Measurements from ENCODE around the gene HACD1.
A peak's percentile ranks its signal among the peaks of the same experiment; 100 is the strongest.

The HACD1 gene

DNA sequence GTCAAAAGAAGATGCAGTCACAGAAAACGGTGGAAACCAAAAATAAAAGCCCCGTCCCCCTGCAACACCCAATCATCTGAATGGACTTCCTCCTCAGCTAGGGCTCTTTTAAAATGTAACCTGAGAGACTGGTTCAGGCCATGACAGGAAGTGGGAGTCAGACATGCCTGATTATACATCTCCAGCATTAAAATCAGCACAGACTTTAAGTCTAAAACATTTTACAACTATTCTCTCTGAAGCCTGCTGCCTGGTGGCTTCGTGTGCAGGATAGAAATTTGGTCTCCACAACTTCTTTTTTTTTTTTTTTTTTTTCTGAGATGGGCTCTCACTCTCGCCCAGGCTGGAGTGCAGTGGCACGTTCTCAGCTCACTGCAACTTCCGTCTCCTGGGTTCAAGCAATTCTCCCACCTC is 30.3 kb downstream of the HACD1 start:
- Histone ChIP-seq H4K20me1 (no peaks in the 10 kb centered on the region), H3K9me3 (no peaks in the 10 kb centered on the region), H3K4me1 (peaks cover 74% of the 10 kb centered on the region), H3K36me3 (peaks cover 26% of the 10 kb centered on the region), H3K4me3 (peak overlapping the region; percentile 44; the same call in 1 of the 2 replicates), H3K4me2 (peak overlapping the region; percentile 85), H3K27ac (peak overlapping the region; percentile 75), H3K27me3 (no peaks in the 10 kb centered on the region), H3K9ac (peak overlapping the region; percentile 57)
- no peak for TF ChIP-seq Cebpa-rat (IDR thresholded peaks at IDR 0.05)

DNA sequence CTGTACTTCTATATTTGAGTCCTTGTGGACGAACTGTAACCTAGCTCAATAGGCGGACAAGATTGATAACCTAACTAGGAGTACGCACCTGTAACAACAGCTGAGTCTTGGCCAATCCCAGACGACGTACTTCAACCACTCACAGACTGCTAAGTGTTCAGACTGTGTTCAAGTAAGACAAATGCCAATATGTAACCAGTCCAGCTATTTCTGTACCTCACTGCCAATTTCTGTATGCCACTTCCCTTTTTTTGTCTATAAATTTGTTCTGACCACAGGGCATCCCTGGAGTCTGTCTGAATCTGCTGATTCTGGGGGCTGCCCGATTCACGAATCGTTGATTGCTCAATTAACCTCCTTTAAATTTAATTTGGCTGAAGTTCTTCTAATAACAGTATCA is 32.2 kb downstream of the HACD1 start:
- H3K4me1 ChIP-seq, result peaks cover 74% of the 10 kb centered on the region
- 0 out of 2 replicates have a peak, but pooled peaks cover under 1% of the 10 kb centered on the region for H3K9me3 ChIP-seq
- H3K4me2 ChIP-seq, result peak overlapping the region; percentile 82
- no peaks in the 10 kb centered on the region for H3K27me3 ChIP-seq
- H3K9ac ChIP-seq, result peak overlapping the region; percentile 39
- no peaks in the 10 kb centered on the region for H4K20me1 ChIP-seq
- H3K36me3 ChIP-seq, result peaks cover 8% of the 10 kb centered on the region
- TF ChIP-seq Cebpa-rat (IDR thresholded peaks at IDR 0.05), result no peak; the same call in 1 of the 2 replicates
- peak overlapping the region; percentile 61 for H3K27ac ChIP-seq
- H3K4me3 ChIP-seq, result no peak overlapping the region

DNA sequence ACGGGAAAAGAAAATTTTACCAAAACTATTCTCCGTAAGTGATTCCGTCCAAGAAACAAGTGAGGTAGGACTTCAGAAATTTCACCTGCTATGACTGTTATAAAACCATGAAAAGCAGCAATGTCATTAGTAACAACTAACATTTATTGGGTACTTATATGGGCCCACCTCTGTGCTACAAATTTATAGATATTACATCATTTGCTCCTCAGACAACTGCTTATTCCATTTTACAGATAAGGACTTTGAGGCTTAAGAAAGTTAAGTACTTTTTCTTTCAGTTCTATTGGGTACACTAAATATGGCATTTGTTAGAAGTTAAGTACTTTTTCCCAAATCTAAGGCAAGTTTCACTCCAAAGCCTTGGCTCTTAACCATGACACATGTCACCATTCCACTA is 36.3 kb downstream of the HACD1 start:
- H3K9me3 ChIP-seq, result peaks cover 19% of the 10 kb centered on the region
- peaks cover 60% of the 10 kb centered on the region for H3K4me1 ChIP-seq
- no peak for TF ChIP-seq Cebpa-rat (IDR thresholded peaks at IDR 0.05)
- no peak overlapping the region for H3K9ac ChIP-seq
- no peak overlapping the region for H3K4me2 ChIP-seq
- peaks cover 9% of the 10 kb centered on the region for H3K36me3 ChIP-seq
- H3K27ac ChIP-seq, result no peak overlapping the region
- H3K4me3 ChIP-seq, result no peak overlapping the region
- no peaks in the 10 kb centered on the region for H4K20me1 ChIP-seq
- no peaks in the 10 kb centered on the region for H3K27me3 ChIP-seq

DNA sequence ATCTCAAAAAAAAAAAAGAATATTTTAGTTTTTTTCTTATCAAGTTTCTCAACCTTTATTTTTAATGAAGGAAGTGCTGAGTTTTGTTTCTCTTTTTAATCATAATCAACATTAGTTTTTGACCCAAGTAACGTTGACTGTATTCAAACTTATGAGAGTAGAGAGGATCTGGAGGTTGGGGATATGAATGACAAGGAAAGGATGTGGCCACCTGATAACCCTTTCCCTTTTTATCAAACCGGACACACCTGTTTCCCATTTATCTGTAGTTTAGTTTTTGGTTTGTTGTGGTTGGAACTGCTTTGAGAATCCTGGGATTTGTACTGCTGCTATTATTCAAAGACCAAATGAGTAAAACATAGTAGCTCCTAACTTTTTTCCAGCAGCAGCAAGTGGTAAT is 38.6 kb downstream of the HACD1 start:
- no peak overlapping the region for H3K9ac ChIP-seq
- no peaks in the 10 kb centered on the region for H4K20me1 ChIP-seq
- peak overlapping the region; percentile 49; the same call in 1 of the 2 replicates for H3K27ac ChIP-seq
- no peak for TF ChIP-seq Cebpa-rat (IDR thresholded peaks at IDR 0.05)
- H3K4me3 ChIP-seq, result no peak overlapping the region
- peaks cover 37% of the 10 kb centered on the region for H3K4me1 ChIP-seq
- peak overlapping the region; percentile 33 for H3K4me2 ChIP-seq
- peaks cover 9% of the 10 kb centered on the region for H3K36me3 ChIP-seq
- no peaks in the 10 kb centered on the region for H3K27me3 ChIP-seq
- H3K9me3 ChIP-seq, result peaks cover 39% of the 10 kb centered on the region

DNA sequence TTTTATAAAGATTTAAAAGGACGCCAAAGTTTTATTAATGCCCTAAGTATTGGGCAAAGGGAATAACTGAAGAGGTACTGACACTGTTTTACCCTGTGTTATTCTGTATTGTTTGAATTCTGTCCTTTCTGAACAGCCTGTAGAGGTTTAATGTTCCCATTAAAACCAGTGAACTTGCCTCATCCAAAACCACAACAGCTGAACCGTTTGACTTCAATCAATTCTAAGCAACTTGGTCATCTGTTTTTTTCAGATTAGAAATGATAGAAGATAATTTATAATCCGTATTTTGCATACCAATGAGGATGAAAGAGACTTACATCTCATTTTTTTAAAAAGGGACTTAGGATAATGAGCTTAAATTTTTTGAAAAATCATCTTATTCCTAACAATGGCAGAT is 40.4 kb downstream of the HACD1 start:
- TF ChIP-seq Cebpa-rat (IDR thresholded peaks at IDR 0.05), result no peak
- Histone ChIP-seq H3K9ac (no peak overlapping the region), H3K9me3 (peaks cover 43% of the 10 kb centered on the region), H3K4me1 (peaks cover 21% of the 10 kb centered on the region), H3K27me3 (no peaks in the 10 kb centered on the region), H4K20me1 (no peaks in the 10 kb centered on the region), H3K27ac (no peak overlapping the region), H3K4me2 (no peak overlapping the region), H3K36me3 (peaks cover 9% of the 10 kb centered on the region), H3K4me3 (no peak overlapping the region)

DNA sequence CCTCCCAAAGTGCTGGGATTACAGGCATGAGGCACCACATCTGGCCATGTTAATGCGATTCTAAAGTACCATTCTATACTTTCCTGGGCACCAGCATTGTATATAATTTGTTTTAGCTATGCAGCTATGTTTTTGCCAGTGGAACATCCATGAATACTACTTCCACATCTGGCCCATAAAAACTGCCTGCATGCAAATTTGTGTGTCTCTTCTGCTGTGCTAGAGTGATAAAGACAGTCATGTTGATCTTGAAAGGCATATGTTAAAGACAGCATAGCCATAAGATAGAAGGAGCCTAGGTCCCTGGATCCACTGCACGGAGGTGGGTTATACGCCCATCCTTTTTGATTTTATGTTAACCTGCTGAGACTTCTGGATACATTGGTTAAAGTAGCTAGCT is 52.3 kb downstream of the HACD1 start:
- TF ChIP-seq Cebpa-rat (IDR thresholded peaks at IDR 0.05), result no peak
- Histone ChIP-seq H3K4me2 (no peak overlapping the region), H3K36me3 (no peaks in the 10 kb centered on the region), H3K9me3 (no peaks in the 10 kb centered on the region), H3K4me3 (no peak overlapping the region), H3K4me1 (0 out of 2 replicates have a peak, but pooled peaks cover 5% of the 10 kb centered on the region), H4K20me1 (no peaks in the 10 kb centered on the region), H3K9ac (no peak overlapping the region), H3K27ac (no peak overlapping the region), H3K27me3 (no peaks in the 10 kb centered on the region)

DNA sequence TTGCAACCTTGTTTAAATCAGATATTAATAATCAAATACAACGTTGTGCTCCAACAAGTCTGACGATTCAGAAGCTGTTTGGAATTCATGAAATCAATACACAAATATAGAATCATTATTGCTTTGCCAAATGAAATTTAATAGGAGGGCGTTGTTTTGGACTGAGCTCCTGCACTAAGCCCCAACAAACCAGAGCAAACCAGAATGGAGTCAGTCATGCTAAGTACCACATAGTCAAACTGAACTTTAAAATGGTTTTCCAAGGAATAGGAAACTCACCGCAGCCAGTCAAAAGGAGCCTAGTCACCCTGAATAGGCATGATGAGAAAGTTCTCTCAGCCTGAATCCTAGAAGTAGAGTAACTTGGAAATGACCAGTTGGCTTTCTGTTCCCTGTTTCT is 53.7 kb downstream of the HACD1 start:
- Histone ChIP-seq H4K20me1 (no peaks in the 10 kb centered on the region), H3K9me3 (no peaks in the 10 kb centered on the region), H3K27me3 (no peaks in the 10 kb centered on the region), H3K4me3 (no peak overlapping the region), H3K4me2 (no peak overlapping the region), H3K9ac (no peak overlapping the region), H3K27ac (no peak overlapping the region), H3K36me3 (no peaks in the 10 kb centered on the region), H3K4me1 (peaks cover 17% of the 10 kb centered on the region)
- no peak for TF ChIP-seq Cebpa-rat (IDR thresholded peaks at IDR 0.05)

DNA sequence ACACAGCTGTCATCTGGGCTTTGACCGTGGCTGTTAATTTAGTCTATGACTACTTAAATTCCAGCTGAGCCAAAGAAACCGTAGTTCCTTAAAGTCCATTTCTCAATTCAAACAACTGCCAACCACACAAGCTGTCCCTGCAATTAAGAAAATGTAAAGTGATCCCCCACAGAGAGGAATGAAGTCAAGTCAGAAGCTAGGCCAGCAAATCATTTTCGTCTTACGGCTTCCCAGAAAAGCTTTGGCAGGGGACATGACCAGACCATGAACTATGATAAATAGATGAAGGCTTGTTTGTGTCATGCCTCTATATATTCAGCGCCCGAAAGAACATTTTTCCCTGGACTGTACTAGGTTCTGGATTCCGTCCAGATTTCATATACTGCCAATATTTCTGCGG is 54.6 kb downstream of the HACD1 start:
- H3K4me3 ChIP-seq, result no peak overlapping the region
- H3K27ac ChIP-seq, result no peak overlapping the region
- H3K9ac ChIP-seq, result no peak overlapping the region
- no peak overlapping the region for H3K4me2 ChIP-seq
- TF ChIP-seq Cebpa-rat (IDR thresholded peaks at IDR 0.05), result no peak
- peaks cover 17% of the 10 kb centered on the region for H3K4me1 ChIP-seq
- H3K36me3 ChIP-seq, result no peaks in the 10 kb centered on the region
- no peaks in the 10 kb centered on the region for H3K27me3 ChIP-seq
- 0 out of 2 replicates have a peak, but pooled peaks cover 4% of the 10 kb centered on the region for H3K9me3 ChIP-seq
- no peaks in the 10 kb centered on the region for H4K20me1 ChIP-seq

DNA sequence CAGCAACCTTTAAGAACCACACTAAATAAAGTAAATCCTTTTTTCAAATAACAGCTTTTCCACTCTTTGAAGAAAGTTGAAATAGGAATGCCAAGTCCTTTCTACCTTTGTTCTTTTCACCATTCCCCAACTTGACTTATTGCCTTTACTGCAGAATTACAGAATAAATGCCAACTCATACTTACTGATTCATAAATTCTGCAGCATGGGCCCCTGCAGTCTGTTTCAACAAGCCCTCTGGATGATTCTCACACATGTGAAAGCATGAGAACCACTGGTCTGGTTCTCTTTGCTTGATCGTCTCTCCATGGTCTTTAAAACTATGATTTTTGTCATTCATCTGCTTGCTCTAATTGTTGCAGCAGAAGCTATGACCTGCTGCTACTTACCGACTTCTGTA is 56.1 kb downstream of the HACD1 start:
- Histone ChIP-seq H3K4me3 (no peak overlapping the region), H3K36me3 (no peaks in the 10 kb centered on the region), H3K9ac (no peak overlapping the region)

DNA sequence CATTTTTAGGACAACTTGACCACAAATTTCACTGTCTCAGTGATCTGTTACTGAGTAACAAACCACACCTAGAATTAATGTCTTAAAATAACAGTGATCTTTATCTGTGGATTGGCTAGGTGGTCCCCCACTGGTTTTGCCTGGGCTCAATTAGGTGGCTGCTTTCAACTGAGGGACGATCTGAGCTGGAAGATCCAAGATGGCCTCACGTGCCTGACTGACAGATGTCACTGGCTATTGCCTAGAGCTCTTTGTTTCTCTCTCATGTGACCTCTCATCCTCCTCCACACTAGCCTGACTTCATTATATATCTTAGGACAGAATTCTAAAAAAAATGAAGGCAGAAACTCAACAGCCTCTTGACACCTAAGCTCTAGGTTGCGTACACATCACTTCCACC is 59.7 kb downstream of the HACD1 start:
- H3K9me3 ChIP-seq, result 0 out of 2 replicates have a peak, but pooled peaks cover 4% of the 10 kb centered on the region

More for the DNA sequence above, 56.1 kb downstream of the HACD1 start:
- Histone ChIP-seq H4K20me1 (no peaks in the 10 kb centered on the region), H3K27me3 (no peaks in the 10 kb centered on the region), H3K9me3 (0 out of 2 replicates have a peak, but pooled peaks cover 4% of the 10 kb centered on the region), H3K27ac (no peak overlapping the region), H3K4me2 (no peak overlapping the region), H3K4me1 (peaks cover 17% of the 10 kb centered on the region)
- no peak for TF ChIP-seq Cebpa-rat (IDR thresholded peaks at IDR 0.05)

DNA sequence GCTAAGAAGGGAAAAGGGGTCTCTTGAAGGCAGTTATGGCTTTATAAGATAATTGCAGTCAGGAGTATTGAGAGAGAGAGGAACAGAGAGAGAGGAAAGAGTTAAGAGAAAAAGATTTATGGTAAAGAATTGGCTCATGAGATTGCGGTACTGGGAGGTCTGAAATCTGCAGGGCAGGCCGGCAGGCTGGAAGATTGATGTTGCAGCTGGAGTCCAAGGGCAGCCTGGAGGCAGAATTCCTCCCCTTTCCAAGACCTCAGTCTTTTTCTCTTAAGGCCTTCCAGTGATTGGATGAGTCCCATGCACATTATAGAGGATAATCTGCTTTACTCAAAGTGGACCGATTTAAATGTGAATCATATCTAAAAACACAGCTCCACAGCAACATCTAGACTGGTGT is 68.4 kb downstream of the HACD1 start:
- no peaks in the 10 kb centered on the region for H3K27me3 ChIP-seq
- TF ChIP-seq Cebpa-rat (IDR thresholded peaks at IDR 0.05), result no peak
- H3K4me1 ChIP-seq, result no peaks in the 10 kb centered on the region
- H3K4me3 ChIP-seq, result no peak overlapping the region
- peaks cover 5% of the 10 kb centered on the region; the same call in 1 of the 2 replicates for H3K9me3 ChIP-seq
- H3K36me3 ChIP-seq, result no peaks in the 10 kb centered on the region
- H4K20me1 ChIP-seq, result no peaks in the 10 kb centered on the region
- no peak overlapping the region for H3K27ac ChIP-seq
- no peak overlapping the region for H3K4me2 ChIP-seq
- H3K9ac ChIP-seq, result no peak overlapping the region

More for the DNA sequence above, 59.7 kb downstream of the HACD1 start:
- no peak overlapping the region for H3K4me3 ChIP-seq
- no peaks in the 10 kb centered on the region for H4K20me1 ChIP-seq
- H3K27ac ChIP-seq, result no peak overlapping the region
- TF ChIP-seq Cebpa-rat (IDR thresholded peaks at IDR 0.05), result no peak
- peaks cover 17% of the 10 kb centered on the region for H3K4me1 ChIP-seq
- H3K9ac ChIP-seq, result no peak overlapping the region
- H3K36me3 ChIP-seq, result no peaks in the 10 kb centered on the region
- H3K4me2 ChIP-seq, result no peak overlapping the region
- no peaks in the 10 kb centered on the region for H3K27me3 ChIP-seq

All from BLaER1 (cell line).